Measurements from ENCODE around the gene ACP1. TPM values are rescaled to one million over a fixed set of nuclear protein-coding genes. Genes with fewer than 3 reads are reported as not detected.

ACP1 gene
- total and polyA plus RNA-seq, 2 of the 8 experiments (the other 6 are each of a cell fraction or from before 2014, with no cell fraction given): 115 to 155 TPM

DNA sequence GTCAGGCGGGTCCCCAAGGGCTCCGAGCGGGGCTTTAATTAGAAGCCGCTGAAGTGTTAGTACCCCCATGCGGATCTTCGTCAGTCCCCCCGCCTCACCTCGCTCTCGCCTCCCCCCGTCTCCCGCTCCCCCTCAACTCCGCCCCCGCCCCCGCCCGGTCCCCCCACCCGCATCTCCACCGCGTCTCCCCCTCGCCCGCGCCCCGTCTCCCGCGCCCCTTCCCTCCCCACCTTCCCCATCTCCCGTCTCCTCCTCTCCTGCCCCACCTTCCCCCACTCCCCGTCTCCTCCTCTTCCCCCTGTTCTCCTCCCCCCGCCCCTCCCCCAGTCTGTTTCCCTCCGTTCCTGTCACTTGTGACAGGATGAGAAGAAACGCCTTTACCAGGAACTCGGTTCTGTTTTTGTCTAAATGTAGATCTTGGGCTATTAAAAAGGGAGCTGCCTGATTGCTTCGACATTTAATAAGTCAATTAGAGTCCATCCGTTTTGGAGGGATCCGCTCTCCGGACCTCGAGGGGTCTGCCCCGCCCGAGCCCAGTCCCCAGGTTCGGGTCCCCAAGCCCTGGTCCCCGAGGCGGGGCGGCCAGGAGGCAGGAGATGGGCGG lies 24.1 kb downstream of the ACP1 start:
- ChIA-PET POLR2A (ENCODE audit: partially characterized antibody) (interaction anchor here (1.0 to 1.7 kb wide), 4 partner anchors 20 to 244 kb away, joined by 3 to 4 read pairs (median 3); no protein-coding TSS in a partner anchor), CTCF (ENCODE audit: partially characterized antibody) (interaction anchor here (0.6 to 3.1 kb wide), 9 partner anchors 8 to 345 kb away, joined by 3 to 17 read pairs (median 4); no protein-coding TSS in a partner anchor)
- H2BK120ac ChIP-seq (replicated peaks; ENCODE audit: low read depth, low read length): no peak overlapping the region
- no peak overlapping the region for H4K8ac ChIP-seq (ENCODE audit: extremely low read depth, insufficient read depth, low read length)
- no peak overlapping the region for H3K9ac ChIP-seq (replicated peaks in 1 of 4; ENCODE audit: extremely low read depth in 1 of 4, low read depth in 3 of 4, low read length in 3 of 4)
- H3K4me2 ChIP-seq (ENCODE audit: insufficient read depth in 1 of 2, low read depth in 2 of 2, low read length in 2 of 2): peak overlapping the region; percentile 85 to 96
- H2AK5ac ChIP-seq (ENCODE audit: low read depth, low read length): no peak overlapping the region
- FAIRE-seq (no peak), DNase-seq (ENCODE audit: low read depth in 1 of 2, low spot score in 2 of 2) (no peak)
- TF ChIP-seq, protein P1, sequence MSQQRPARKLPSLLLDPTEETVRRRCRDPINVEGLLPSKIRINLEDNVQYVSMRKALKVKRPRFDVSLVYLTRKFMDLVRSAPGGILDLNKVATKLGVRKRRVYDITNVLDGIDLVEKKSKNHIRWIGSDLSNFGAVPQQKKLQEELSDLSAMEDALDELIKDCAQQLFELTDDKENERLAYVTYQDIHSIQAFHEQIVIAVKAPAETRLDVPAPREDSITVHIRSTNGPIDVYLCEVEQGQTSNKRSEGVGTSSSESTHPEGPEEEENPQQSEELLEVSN (IDR thresholded peaks at IDR 0.05): peak; percentile 30; the same call in 1 of the 2 replicates
- TF ChIP-seq, protein P2, sequence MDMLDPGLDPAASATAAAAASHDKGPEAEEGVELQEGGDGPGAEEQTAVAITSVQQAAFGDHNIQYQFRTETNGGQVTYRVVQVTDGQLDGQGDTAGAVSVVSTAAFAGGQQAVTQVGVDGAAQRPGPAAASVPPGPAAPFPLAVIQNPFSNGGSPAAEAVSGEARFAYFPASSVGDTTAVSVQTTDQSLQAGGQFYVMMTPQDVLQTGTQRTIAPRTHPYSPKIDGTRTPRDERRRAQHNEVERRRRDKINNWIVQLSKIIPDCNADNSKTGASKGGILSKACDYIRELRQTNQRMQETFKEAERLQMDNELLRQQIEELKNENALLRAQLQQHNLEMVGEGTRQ (IDR thresholded peaks at IDR 0.05; ENCODE audit: low read length): no peak
- TF ChIP-seq RAD21 (IDR thresholded peaks at IDR 0.05 in 1 of 2, conservative IDR thresholded peaks at IDR 0.05 in 1 of 2; ENCODE audit: low read depth in 2 of 2, low read length in 2 of 2): no peak
- no peak for TF ChIP-seq RFX5 (IDR thresholded peaks at IDR 0.05; ENCODE audit: borderline replicate concordance, low read depth, low read length)
- no peak for TF ChIP-seq SP4 (IDR thresholded peaks at IDR 0.05; ENCODE audit: low read length)
- TF ChIP-seq CHD1 (IDR thresholded peaks at IDR 0.05; ENCODE audit: low read depth, low read length): no peak
- no peak for TF ChIP-seq SP2 (IDR thresholded peaks at IDR 0.05; ENCODE audit: low read length)
- H2BK5ac ChIP-seq (ENCODE audit: low read depth, low read length): no peak overlapping the region
- peaks cover 2 to 5% of the 10 kb centered on the region in 2 experiments for H4K20me1 ChIP-seq (replicated peaks in 1 of 2; ENCODE audit: control insufficient read depth in 1 of 2, insufficient read depth in 2 of 2, low read length in 2 of 2)
- H3K79me2 ChIP-seq (ENCODE audit: control insufficient read depth in 1 of 2, insufficient read depth in 2 of 2, low read length in 2 of 2): no peaks in the 10 kb centered on the region
- H3K36me3 ChIP-seq (ENCODE audit: control insufficient read depth in 2 of 4, insufficient read depth in 4 of 4, low read length in 3 of 4): no peaks in the 10 kb centered on the region
- H4K91ac ChIP-seq (replicated peaks; ENCODE audit: insufficient read length, low read length): no peak overlapping the region
- H3K9me3 ChIP-seq (ENCODE audit: insufficient read depth in 2 of 2, low read depth in 1 of 2, low read length in 1 of 2): peaks cover 0 to 4% of the 10 kb centered on the region in 2 experiments; a peak in 1 of 4 replicates
- peaks cover 6 to 24% (median 15%) of the 10 kb centered on the region in 4 experiments for H3K4me1 ChIP-seq (replicated peaks in 1 of 4; ENCODE audit: control insufficient read depth in 3 of 4, insufficient read depth in 4 of 4, low read length in 3 of 4)
- peaks cover 8% of the 10 kb centered on the region; the same call in 1 of the 2 replicates for H3K23me2 ChIP-seq (ENCODE audit: low read depth, low read length)
- no peak overlapping the region for H3K27ac ChIP-seq (ENCODE audit: low read depth, low read length)
- no peak overlapping the region for H2BK15ac ChIP-seq (ENCODE audit: low read length)
- H3K79me1 ChIP-seq (ENCODE audit: low read depth, low read length): no peaks in the 10 kb centered on the region
- H2AFZ ChIP-seq (ENCODE audit: low read length): no peak overlapping the region; the same call in 1 of the 2 replicates
- no peak overlapping the region for H3K14ac ChIP-seq (ENCODE audit: insufficient read length)
- no peak overlapping the region for H3K23ac ChIP-seq (ENCODE audit: insufficient read length)
- H3K18ac ChIP-seq (ENCODE audit: extremely low read depth, low read length): no peak overlapping the region
- H3K56ac ChIP-seq (replicated peaks; ENCODE audit: insufficient read length, low read depth, low read length): no peak overlapping the region
- WGBS, 2 experiments (ENCODE audit: extremely low coverage in 1 of 2, insufficient coverage in 1 of 2, insufficient read length in 1 of 2, insufficient replicate concordance in 2 of 2, low coverage in 1 of 2, low lambda C conversion rate in 2 of 2, missing lambda C conversion rate in 1 of 2): 3% methylated on average over 12 of the region's 42 CpGs; no CpG with 5 or more reads in 1 of the 2 experiments
- no peak overlapping the region for H4K5ac ChIP-seq (ENCODE audit: insufficient read length, low read depth, low read length)
- H2BK20ac ChIP-seq (ENCODE audit: low read length): no peak overlapping the region
- peak overlapping the region; percentile 42 to 70 (median 54) for H3K4me3 ChIP-seq (ENCODE audit: extremely low read depth in 1 of 4, insufficient read depth in 2 of 4, low read depth in 3 of 4, low read length in 4 of 4)
- peaks cover 9 to 48% (median 33%) of the 10 kb centered on the region in 4 experiments for H3K27me3 ChIP-seq (replicated peaks in 1 of 4; ENCODE audit: control insufficient read depth in 3 of 4, extremely low read depth in 1 of 4, insufficient read depth in 3 of 4, low read length in 3 of 4)
- no peak overlapping the region for H2BK12ac ChIP-seq (ENCODE audit: low read depth, low read length)
- no peak overlapping the region for H3K4ac ChIP-seq (replicated peaks; ENCODE audit: insufficient read length, low read depth, low read length)

All from H1 (cell line).